Panc1 (cell line): ENCODE data around the gene OTUD4. TPM values are rescaled to one million over a fixed set of nuclear protein-coding genes. Genes with fewer than 3 reads are reported as not detected.

Source experiments
- ATAC-seq: fragments of 200-7000 bp; cut with Tn5 transposase; 2 replicates; pipeline ENCODE4 v1.9.1; 2020; ENCODE audit warnings: mild to moderate bottlenecking, moderate library complexity
- BruUV-seq: library from RNA; stranded (reverse); fragments of 400-500 nt; replicated peaks from 2 replicates; lab custom pipeline; 2021; lab: Mats Ljungman, UMichigan
- CTCF ChIA-PET: fragments of 300-600 bp; sonication (Branson Sonifier 250); formaldehyde crosslinking; loops from one replicate; lab custom pipeline; 2022; ENCODE audit warnings: antibody characterized with exemption; lab: Charles Lee
- POLR2A ChIA-PET: fragments of 300-600 bp; sonication (Branson Sonifier 250); formaldehyde crosslinking; loops from one replicate; lab custom pipeline; 2022; ENCODE audit warnings: antibody characterized with exemption; lab: Charles Lee
- DNase-seq: peaks from one replicate; pipeline ENCODE4 v3.0.0-alpha.2; 2010; ENCODE audit warnings: low read depth, low spot score
- H3K27ac ChIP-seq: 2 replicates; pipeline ENCODE4 v1.5.1; 2011; ENCODE audit warnings: mild to moderate bottlenecking, low read length, inconsistent platforms
- H3K27me3 ChIP-seq: fragments of 200-500 bp; sonication (Bioruptor generic); 2 replicates; pipeline ENCODE4 v1.6.0; 2014; ENCODE audit warnings: low read length, inconsistent platforms; ENCODE audit not compliant: control insufficient read depth, insufficient read depth
- H3K36me3 ChIP-seq: fragments of 200-500 bp; sonication (Bioruptor generic); 2 replicates; pipeline ENCODE4 v1.5.1; 2014; ENCODE audit warnings: inconsistent platforms, mild to moderate bottlenecking, low read length, moderate library complexity; ENCODE audit not compliant: control insufficient read depth, insufficient read depth
- H3K4me1 ChIP-seq: 2 replicates; pipeline ENCODE4 v1.5.1; 2011; ENCODE audit warnings: inconsistent platforms, mild to moderate bottlenecking, low read length, moderate library complexity; ENCODE audit not compliant: control insufficient read depth, insufficient read depth
- H3K4me3 ChIP-seq, 2 experiments: 2 replicates each; pipeline ENCODE4 v1.5.1; 2011 to 2012; ENCODE audit warnings: low read depth in 2 of 2, low read length in 2 of 2, mild to moderate bottlenecking in 2 of 2, inconsistent platforms in 1 of 2, moderate library complexity in 1 of 2
- H3K9me3 ChIP-seq: fragments of 200-500 bp; sonication (Bioruptor generic); 2 replicates; pipeline ENCODE4 v1.5.1; 2014; ENCODE audit warnings: low read depth, mild to moderate bottlenecking, inconsistent platforms, low read length, moderate library complexity; ENCODE audit not compliant: control insufficient read depth, insufficient read depth
- CTCF ChIP-seq: fragments of 450-650 bp; IDR thresholded peaks from 2 replicates; pipeline ENCODE4 v1.5.1; 2017; ENCODE audit warnings: mild to moderate bottlenecking
- POLR2AphosphoS5 ChIP-seq: IDR thresholded peaks from 2 replicates; pipeline ENCODE4 v1.6.1; 2012; ENCODE audit warnings: mild to moderate bottlenecking, low read depth, low read length, moderate library complexity
- REST ChIP-seq, 2 experiments: IDR thresholded peaks; 2 replicates each; pipeline ENCODE4 v1.6.1; 2011 to 2012; ENCODE audit warnings: low read depth in 2 of 2, control low read depth in 1 of 2, low read length in 1 of 2, mild to moderate bottlenecking in 1 of 2, moderate library complexity in 1 of 2; ENCODE audit not compliant: insufficient read depth in 1 of 2
- SIN3A ChIP-seq: IDR thresholded peaks from 2 replicates; pipeline ENCODE4 v1.6.1; 2012; ENCODE audit warnings: low read depth, mild to moderate bottlenecking, low read length, moderate library complexity, borderline replicate concordance; ENCODE audit not compliant: insufficient read depth
- TCF7L2 ChIP-seq: IDR thresholded peaks from 2 replicates; pipeline ENCODE4 v1.6.1; 2011; ENCODE audit warnings: mild to moderate bottlenecking, low read depth, low read length, inconsistent platforms
- in situ Hi-C: cut with HindIII; loops from 2 replicates; pipeline ENCODE4 v1.10.0; 2016; ENCODE audit warnings: low sequenced_read_pairs, low pct_unique_long_range_greater_than_20kb
- intact Hi-C: fragments of 100-400 bp; cut with micrococcal nuclease; formaldehyde crosslinking; loops from one replicate; pipeline ENCODE4 v1.10.0; 2022; ENCODE audit not compliant: unreplicated experiment
- total RNA-seq: library from RNA; stranded (reverse); gene quantifications from one replicate; pipeline ENCODE4 v1.2.1, GENCODE V29; 2021; ENCODE audit not compliant: unreplicated experiment

OTUD4 gene
- total RNA-seq, 1 experiment from 2014 or later, result 31.5 TPM

- intact Hi-C loops, result loop anchor here (5.0 kb wide), 1 partner anchor 400 kb away; the partner anchor contains the start of gene MMAA
- no peak overlapping the region for H3K4me3 ChIP-seq
- no peaks in the 10 kb centered on the region for H3K4me1 ChIP-seq
- DNase-seq (no peak), ATAC-seq (no peak)
- H3K27ac ChIP-seq, result no peak overlapping the region
- ChIA-PET CTCF (interaction anchor here (0.6 to 1.5 kb wide), 2 partner anchors 392 to 1274 kb away, joined by 3 to 4 read pairs; no protein-coding TSS in a partner anchor), POLR2A (no interaction called here)
- no TSS peak for BruUV-seq
- no peaks in the 10 kb centered on the region for H3K27me3 ChIP-seq
- no peaks in the 10 kb centered on the region for H3K9me3 ChIP-seq
- H3K36me3 ChIP-seq, result no peaks in the 10 kb centered on the region
- TF ChIP-seq TCF7L2 (no peak), REST (IDR thresholded peaks at IDR 0.05; ENCODE audit: insufficient read depth in 1 of 2, low read depth in 2 of 2, low read length in 1 of 2) (no peak), CTCF (no peak), POLR2AphosphoS5 (no peak), SIN3A (no peak)
- in situ Hi-C loops, result no loop called here
These were observed 37.0 kb upstream of the OTUD4 start for GRCh38 chr4:145217349-145217748.

- H3K9me3 ChIP-seq, result no peaks in the 10 kb centered on the region
- H3K4me3 ChIP-seq, result no peak overlapping the region
- H3K4me1 ChIP-seq, result no peaks in the 10 kb centered on the region
- intact Hi-C loops (loop anchor here (5.0 kb wide), 1 partner anchor 401 kb away; the partner anchor contains the start of gene MMAA), in situ Hi-C loops (no loop called here)
- ATAC-seq (no peak), DNase-seq (peak; percentile 15)
- H3K36me3 ChIP-seq, result no peaks in the 10 kb centered on the region
- H3K27ac ChIP-seq, result no peak overlapping the region
- peak; percentile 52; the same call in 1 of the 2 replicates for TF ChIP-seq CTCF
- no peak for TF ChIP-seq POLR2AphosphoS5
- ChIA-PET CTCF (interaction anchor here (1.1 to 1.5 kb wide), 2 partner anchors 393 to 400 kb away, joined by 4 read pairs; no protein-coding TSS in a partner anchor), POLR2A (no interaction called here)
- no TSS peak for BruUV-seq
- H3K27me3 ChIP-seq, result no peaks in the 10 kb centered on the region
These were observed 36.1 kb upstream of the OTUD4 start for GRCh38 chr4:145216535-145216934.
